Lung (tissue), 12 donors: Measurements from ENCODE around the gene MRPS11. TPM values are rescaled to one million over a fixed set of nuclear protein-coding genes. Genes with fewer than 3 reads are reported as not detected.

Experiments
- ATAC-seq: fragments of 200-7000 bp; cut with Tn5 transposase; one replicate; pipeline ENCODE4 v1.9.1; 2020; ENCODE audit warnings: moderate number of reproducible peaks; ENCODE audit not compliant: insufficient read depth, low FRiP score
- DNase-seq, 3 donors: peaks; one replicate each; pipeline ENCODE4 v3.0.0-alpha.2; 2013 to 2017
- H3K27ac ChIP-seq, 2 donors: one replicate each; pipeline ENCODE4 v1.5.1; 2013; ENCODE audit warnings: mild to moderate bottlenecking in 2 of 2, moderate library complexity in 2 of 2, control low read depth in 1 of 2, inconsistent platforms in 1 of 2, low read depth in 1 of 2, low read length in 1 of 2
- H3K27me3 ChIP-seq, 3 donors: one replicate each; pipeline ENCODE4 v1.5.1; 2013; ENCODE audit warnings: low read length in 2 of 3; ENCODE audit not compliant: control insufficient read depth in 3 of 3, insufficient read depth in 3 of 3
- H3K36me3 ChIP-seq, 4 donors: one replicate each; pipeline ENCODE4 v1.5.1; 2013; ENCODE audit warnings: low read length in 4 of 4, mild to moderate bottlenecking in 1 of 4, moderate library complexity in 1 of 4; ENCODE audit not compliant: control insufficient read depth in 4 of 4, insufficient read depth in 4 of 4
- H3K4me1 ChIP-seq, 5 donors: one replicate each; pipeline ENCODE4 v1.5.1; 2013; ENCODE audit warnings: low read length in 5 of 5, mild to moderate bottlenecking in 2 of 5, moderate library complexity in 1 of 5; ENCODE audit not compliant: control insufficient read depth in 5 of 5, insufficient read depth in 5 of 5
- H3K4me3 ChIP-seq: one replicate; pipeline ENCODE4 v1.5.1; 2013; ENCODE audit warnings: mild to moderate bottlenecking, control low read depth, moderate library complexity
- H3K9ac ChIP-seq, 2 donors: one replicate each; pipeline ENCODE4 v1.5.1; 2013; ENCODE audit warnings: low read length in 2 of 2, control low read depth in 1 of 2; ENCODE audit not compliant: insufficient read depth in 1 of 2
- H3K9me3 ChIP-seq, 4 donors: one replicate each; pipeline ENCODE4 v1.5.1; 2013; ENCODE audit warnings: low read length in 3 of 4, mild to moderate bottlenecking in 1 of 4, moderate library complexity in 1 of 4; ENCODE audit not compliant: control insufficient read depth in 4 of 4, insufficient read depth in 3 of 4
- CTCF ChIP-seq: IDR thresholded peaks from 2 replicates; pipeline ENCODE4 v1.5.1; 2012; ENCODE audit warnings: mild to moderate bottlenecking; ENCODE audit errors: control extremely low read depth, extremely low read depth
- WGBS, 2 donors: extraction: QIAGEN DNeasy Blood & Tissue Kit; methylation state at CpG; one replicate each; pipeline ENCODE4 v1.1.7; 2013; 5-methylcytosine and 5-hydroxymethylcytosine counted together
- polyA plus RNA-seq, 2 donors: library from polyadenylated mRNA; stranded (reverse); fragments of 200-250 nt; gene quantifications; one replicate each; pipeline ENCODE4 v1.2.1, GENCODE V29; 2013
- total RNA-seq, 2 donors: library from RNA; depleted of rRNA in 1 of 2; stranded (reverse); fragments of >200 nt in 1 of 2; gene quantifications; one replicate each; pipeline ENCODE4 v1.2.1, GENCODE V29; 2014 to 2021
- donor health status: control.
- donor health status: control.
- donor health status: Bipolar disorder and iron deficiency.
- donor health status: healthy.
- donor health status: DM: yes; HTN: yes; CAD: no.

MRPS11 gene
- total and polyA plus RNA-seq, 4 donors = 31.2 to 43.4 (median 37.6) TPM

GRCh38 chr15:88509964-88510363 is 42.5 kb downstream of the MRPS11 start:
- ATAC-seq = no peak
- Histone ChIP-seq H3K27ac (no peak overlapping the region), H3K9me3 (no peaks in the 10 kb centered on the region), H3K36me3 (peaks cover 16 to 39% (median 23%) of the 10 kb centered on the region in 4 donors), H3K4me1 (no peaks in the 10 kb centered on the region), H3K4me3 (no peak overlapping the region), H3K27me3 (no peaks in the 10 kb centered on the region), H3K9ac (no peak overlapping the region)
- no peak for TF ChIP-seq CTCF
- no peak for DNase-seq

GRCh38 chr15:88511161-88511560 is 43.7 kb downstream of the MRPS11 start:
- Histone ChIP-seq H3K4me3 (no peak overlapping the region), H3K9ac (no peak overlapping the region), H3K4me1 (no peaks in the 10 kb centered on the region), H3K27ac (no peak overlapping the region), H3K9me3 (no peaks in the 10 kb centered on the region), H3K36me3 (peaks cover 15 to 40% (median 23%) of the 10 kb centered on the region in 4 donors), H3K27me3 (no peaks in the 10 kb centered on the region)
- ATAC-seq = no peak
- no peak for TF ChIP-seq CTCF
- WGBS, 2 donors = 96 to 97% methylated on average over 2 of the region's 2 CpGs
- DNase-seq = no peak

GRCh38 chr15:88512078-88512477 is 44.6 kb downstream of the MRPS11 start:
- Histone ChIP-seq H3K27me3 (no peaks in the 10 kb centered on the region), H3K36me3 (peaks cover 19 to 40% (median 24%) of the 10 kb centered on the region in 4 donors), H3K9ac (no peak overlapping the region), H3K4me1 (no peaks in the 10 kb centered on the region), H3K27ac (no peak overlapping the region), H3K4me3 (no peak overlapping the region), H3K9me3 (no peaks in the 10 kb centered on the region)
- ATAC-seq = no peak
- TF ChIP-seq CTCF = no peak
- WGBS, 2 donors = 81 to 87% methylated on average over 3 of the region's 3 CpGs
- DNase-seq = no peak

GRCh38 chr15:88512601-88513000 is 45.1 kb downstream of the MRPS11 start:
- TF ChIP-seq CTCF = no peak
- H3K4me3 ChIP-seq = no peak overlapping the region
- H3K9me3 ChIP-seq = no peaks in the 10 kb centered on the region
- H3K36me3 ChIP-seq = peaks cover 19 to 43% (median 24%) of the 10 kb centered on the region in 4 donors
- no peaks in the 10 kb centered on the region for H3K4me1 ChIP-seq
- H3K27ac ChIP-seq = no peak overlapping the region
- DNase-seq (no peak), ATAC-seq (no peak)
- 97% methylated on average over 5 of the region's 5 CpGs for WGBS, 2 donors
- H3K9ac ChIP-seq = no peak overlapping the region
- H3K27me3 ChIP-seq = no peaks in the 10 kb centered on the region
